Anterior cingulate cortex (tissue), 58 donors: ENCODE measurements around the gene DNAJB5.
A peak's percentile ranks its signal among the peaks of the same experiment; 100 is the strongest.
"Not testable (repeated sequence)": the region's sequence is repeated elsewhere in the genome, so short reads cannot be mapped to it uniquely, and the experiment has no call there.

Experiments used
- DNase-seq, 58 donors: peaks; one replicate each; lab custom pipeline; 2025; lab: John Stamatoyannopoulos, UW

Gene DNAJB5

GRCh38 chr9:34989003-34989945 lies at the start of gene DNAJB5:
Gene DNAJB5, plus strand, starts transcription at chr9:34989745. Its CDS starts 886 bp downstream, at chr9:34990631.
- DNase-seq = peak; percentile 95 to 100 (median 99)

GRCh38 chr9:34939989-34940388 lies 49.6 kb upstream of the DNAJB5 start:
- not testable (repeated sequence) for DNase-seq

GRCh38 chr9:34948451-34948850 lies 41.1 kb upstream of the DNAJB5 start:
- no peak for DNase-seq

- peak in 6 of 58 donors; percentile 19 to 56 (median 24) for DNase-seq
Measured at GRCh38 chr9:34954225-34954624, 35.3 kb upstream of the DNAJB5 start.

GRCh38 chr9:34956066-34956465 lies 33.5 kb upstream of the DNAJB5 start:
- DNase-seq = not testable (repeated sequence)

- DNase-seq = no peak
Measured at GRCh38 chr9:34956648-34957047, 32.9 kb upstream of the DNAJB5 start.

- peak in 25 of 58 donors; percentile 9 to 76 (median 29) for DNase-seq
Measured at GRCh38 chr9:34957492-34958410, 31.8 kb upstream of the DNAJB5 start, which contains the start of gene PHF24. Gene PHF24, plus strand, starts transcription at chr9:34958285. Its CDS starts 13,014 bp downstream, at chr9:34971299.

- no peak for DNase-seq
Measured at GRCh38 chr9:34958411-34958982, 31.0 kb upstream of the DNAJB5 start.

GRCh38 chr9:34959461-34959860 lies 30.1 kb upstream of the DNAJB5 start:
- DNase-seq = no peak

GRCh38 chr9:34961574-34962490 lies 27.7 kb upstream of the DNAJB5 start:
- peak in 1 of 58 donors; percentile 38 for DNase-seq

- DNase-seq = peak in 2 of 58 donors; percentile 15 to 31
Measured at GRCh38 chr9:34962546-34962945, 27.0 kb upstream of the DNAJB5 start.

GRCh38 chr9:34963552-34963951 lies 26.0 kb upstream of the DNAJB5 start:
- DNase-seq = no peak

GRCh38 chr9:34964458-34964857 lies 25.1 kb upstream of the DNAJB5 start:
- DNase-seq = no peak

- DNase-seq = no peak
Measured at GRCh38 chr9:34971146-34971811, 18.3 kb upstream of the DNAJB5 start.

GRCh38 chr9:34974664-34975063 lies 14.9 kb upstream of the DNAJB5 start:
- no peak for DNase-seq

GRCh38 chr9:34976441-34976840 lies 13.1 kb upstream of the DNAJB5 start:
- DNase-seq = no peak

- no peak for DNase-seq
Measured at GRCh38 chr9:34976992-34977391, 12.6 kb upstream of the DNAJB5 start.

GRCh38 chr9:34980181-34980761 lies 9.3 kb upstream of the DNAJB5 start:
- DNase-seq = no peak
